ENCODE measurements around the gene HRH1.

DNA sequence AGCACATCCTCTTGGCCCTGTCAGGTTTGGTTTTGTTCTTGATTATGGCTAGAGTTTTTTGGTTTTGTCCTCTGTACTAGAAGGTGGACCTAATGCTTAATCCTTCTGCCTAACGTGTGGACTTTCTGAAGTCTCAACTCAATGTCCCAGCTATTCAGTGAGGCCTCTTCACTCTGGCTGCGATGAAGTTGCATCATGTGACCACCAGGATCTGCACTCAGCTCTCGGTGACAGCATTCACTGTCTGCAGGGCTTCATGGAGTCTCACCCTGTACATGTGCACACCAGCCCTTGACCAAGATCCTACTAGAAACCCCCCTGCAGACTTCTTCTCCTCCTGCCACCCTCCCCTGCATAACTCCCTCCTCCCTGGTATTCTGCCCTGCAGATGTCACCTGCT lies 38.7 kb upstream of the HRH1 start:
- TF ChIP-seq, protein P1, sequence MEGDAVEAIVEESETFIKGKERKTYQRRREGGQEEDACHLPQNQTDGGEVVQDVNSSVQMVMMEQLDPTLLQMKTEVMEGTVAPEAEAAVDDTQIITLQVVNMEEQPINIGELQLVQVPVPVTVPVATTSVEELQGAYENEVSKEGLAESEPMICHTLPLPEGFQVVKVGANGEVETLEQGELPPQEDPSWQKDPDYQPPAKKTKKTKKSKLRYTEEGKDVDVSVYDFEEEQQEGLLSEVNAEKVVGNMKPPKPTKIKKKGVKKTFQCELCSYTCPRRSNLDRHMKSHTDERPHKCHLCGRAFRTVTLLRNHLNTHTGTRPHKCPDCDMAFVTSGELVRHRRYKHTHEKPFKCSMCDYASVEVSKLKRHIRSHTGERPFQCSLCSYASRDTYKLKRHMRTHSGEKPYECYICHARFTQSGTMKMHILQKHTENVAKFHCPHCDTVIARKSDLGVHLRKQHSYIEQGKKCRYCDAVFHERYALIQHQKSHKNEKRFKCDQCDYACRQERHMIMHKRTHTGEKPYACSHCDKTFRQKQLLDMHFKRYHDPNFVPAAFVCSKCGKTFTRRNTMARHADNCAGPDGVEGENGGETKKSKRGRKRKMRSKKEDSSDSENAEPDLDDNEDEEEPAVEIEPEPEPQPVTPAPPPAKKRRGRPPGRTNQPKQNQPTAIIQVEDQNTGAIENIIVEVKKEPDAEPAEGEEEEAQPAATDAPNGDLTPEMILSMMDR (IDR thresholded peaks at IDR 0.05; ENCODE audit: low read length), result no peak
- no peak for TF ChIP-seq EZH2 (optimal IDR thresholded peaks at IDR 0.05; ENCODE audit: low read depth, low read length)

Data from MM.1S (cell line).